Measurements from ENCODE around the gene UCKL1.
A peak's percentile ranks its signal among the peaks of the same experiment; 100 is the strongest.

Gene UCKL1

DNA sequence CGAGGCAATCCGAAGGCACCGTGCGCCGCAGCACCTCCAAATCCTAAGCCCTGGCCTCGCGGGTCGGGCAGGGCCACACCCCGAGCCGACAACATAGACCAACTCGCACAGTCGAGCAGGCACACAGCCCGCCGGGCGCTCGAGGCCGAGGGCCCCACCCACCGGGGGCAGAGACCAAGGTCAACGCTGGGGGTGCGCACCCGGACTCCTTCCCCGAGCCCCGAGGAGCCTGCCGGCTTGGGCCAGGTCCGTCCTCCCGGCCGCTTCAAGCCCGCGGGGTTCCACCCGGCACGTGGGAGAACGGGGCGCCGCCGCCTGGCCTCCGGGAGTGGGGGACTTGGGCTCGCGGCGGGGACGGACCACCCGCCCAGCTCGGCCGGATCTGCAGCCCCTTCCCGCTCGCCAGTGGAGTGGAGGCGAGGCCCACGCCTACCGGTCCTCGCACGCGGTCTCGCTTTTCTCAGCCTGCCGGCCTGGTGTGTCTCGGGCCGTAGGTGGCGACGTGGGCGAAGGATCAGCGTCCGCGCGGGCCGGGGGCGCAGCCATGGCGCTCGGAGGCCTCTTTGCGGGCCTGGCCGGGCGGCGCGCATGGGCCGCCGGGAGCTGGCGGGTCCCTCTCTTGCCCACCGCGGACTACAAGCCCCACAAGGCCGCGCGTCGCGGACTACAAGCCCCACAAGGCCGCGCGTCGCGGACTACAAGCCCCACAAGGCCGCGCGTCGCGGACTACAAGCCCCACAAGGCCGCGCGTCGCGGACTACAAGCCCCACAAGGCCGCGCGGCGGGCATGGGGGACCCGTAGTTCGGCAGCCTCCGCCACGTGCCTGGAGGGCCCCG, at the start of gene UCKL1:
TSS of gene UCKL1 (minus strand) at position 590 of the 837 bp plus-strand sequence. CDS start at position 546, 44 bp downstream.
- peak within 1 kb of the TSS; percentile 87 to 96 for H3K9ac ChIP-seq (ENCODE audit: low read depth in 1 of 2, low read length in 2 of 2)
- peak within 1 kb of the TSS; percentile 81 to 92 for H3K4me3 ChIP-seq (ENCODE audit: low read length in 2 of 2)
- peak within 1 kb of the TSS; percentile 90 to 93 for H3K27ac ChIP-seq (ENCODE audit: low read depth in 2 of 2, low read length in 2 of 2)
- no peaks in the 10 kb centered on the region for H3K9me3 ChIP-seq (ENCODE audit: control insufficient read depth in 2 of 2, low read length in 2 of 2)
- no peaks in the 10 kb centered on the region for H3K27me3 ChIP-seq (ENCODE audit: control insufficient read depth in 2 of 2, insufficient read depth in 2 of 2, low read length in 2 of 2)
- peaks cover 37 to 45% of the 10 kb centered on the region in 2 donors for H3K4me1 ChIP-seq (ENCODE audit: control insufficient read depth in 2 of 2, insufficient read depth in 2 of 2, low read length in 2 of 2)
- peaks cover 0 to 5% of the 10 kb centered on the region in 2 donors for H3K36me3 ChIP-seq (ENCODE audit: control insufficient read depth in 2 of 2, insufficient read depth in 2 of 2, low read length in 2 of 2)

DNA sequence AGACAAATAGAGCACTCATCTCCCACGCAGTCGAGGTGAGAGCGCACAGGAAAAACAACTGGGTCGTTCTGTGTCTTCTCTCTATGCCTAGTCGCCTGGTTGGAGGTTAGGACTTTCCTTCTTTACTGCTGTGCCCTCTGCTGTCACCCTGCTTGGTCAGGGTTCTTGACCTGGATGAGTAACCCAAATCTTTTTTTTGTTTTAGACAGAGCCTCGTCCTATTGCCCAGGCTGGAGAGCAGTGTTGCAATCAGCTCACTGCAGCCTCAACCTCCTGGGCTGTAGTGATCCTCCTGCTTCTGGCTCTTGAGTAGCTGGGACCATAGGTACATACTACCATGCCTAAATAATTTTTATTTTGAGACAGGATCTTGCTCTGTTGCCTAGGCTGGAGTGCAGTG, 49.2 kb upstream of the UCKL1 start:
- H3K9me3 ChIP-seq (ENCODE audit: control insufficient read depth in 2 of 2, low read length in 2 of 2) = no peaks in the 10 kb centered on the region
- no peaks in the 10 kb centered on the region for H3K27me3 ChIP-seq (ENCODE audit: control insufficient read depth in 2 of 2, insufficient read depth in 2 of 2, low read length in 2 of 2)
- peaks cover 59 to 60% of the 10 kb centered on the region in 2 donors for H3K36me3 ChIP-seq (ENCODE audit: control insufficient read depth in 2 of 2, insufficient read depth in 2 of 2, low read length in 2 of 2)
- H3K9ac ChIP-seq (ENCODE audit: low read depth in 1 of 2, low read length in 2 of 2) = no peak overlapping the region
- no peak overlapping the region for H3K27ac ChIP-seq (ENCODE audit: low read depth in 2 of 2, low read length in 2 of 2)
- no peaks in the 10 kb centered on the region for H3K4me1 ChIP-seq (ENCODE audit: control insufficient read depth in 2 of 2, insufficient read depth in 2 of 2, low read length in 2 of 2)
- H3K4me3 ChIP-seq (ENCODE audit: low read length in 2 of 2) = no peak overlapping the region

DNA sequence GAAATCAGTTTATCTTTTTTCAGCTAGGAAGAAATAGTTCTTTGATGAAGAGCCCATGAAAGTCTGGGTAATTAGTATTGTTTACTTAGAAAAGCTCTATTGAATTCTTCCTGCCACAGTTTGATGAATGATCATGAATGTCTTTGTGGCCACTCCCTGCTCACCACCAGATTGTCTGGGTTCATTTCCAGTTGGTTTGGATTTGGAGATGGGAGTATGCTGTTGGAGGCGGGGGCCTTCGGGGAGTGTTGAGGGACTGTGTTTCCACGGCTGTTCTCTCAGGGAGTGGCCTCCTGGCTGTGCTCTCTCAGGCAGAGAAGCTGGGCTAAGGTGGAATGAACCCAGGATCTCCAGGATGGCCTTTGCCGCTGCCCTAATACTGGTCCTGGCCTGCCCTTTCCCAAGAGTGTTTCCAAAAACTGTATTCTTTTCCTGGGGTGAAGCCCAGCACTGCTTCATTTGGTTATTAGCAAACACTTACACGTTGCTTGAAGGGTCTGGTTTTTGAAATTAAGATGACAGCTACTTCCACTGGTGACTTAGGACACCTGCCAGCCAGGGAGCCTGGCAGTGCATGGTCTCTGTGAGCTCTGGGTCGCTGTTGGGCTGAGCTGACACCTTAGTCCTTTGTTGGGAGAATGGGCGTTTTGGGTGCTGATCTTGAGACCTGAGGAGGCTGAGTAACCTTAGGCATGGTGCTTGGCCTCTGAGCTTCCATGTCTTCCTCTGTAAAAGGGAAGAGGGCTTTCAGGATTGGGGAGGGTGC, 47.9 kb upstream of the UCKL1 start:
- Histone ChIP-seq H3K27ac (ENCODE audit: low read depth in 2 of 2, low read length in 2 of 2) (no peak overlapping the region), H3K9ac (ENCODE audit: low read depth in 1 of 2, low read length in 2 of 2) (no peak overlapping the region), H3K9me3 (ENCODE audit: control insufficient read depth in 2 of 2, low read length in 2 of 2) (no peaks in the 10 kb centered on the region), H3K36me3 (ENCODE audit: control insufficient read depth in 2 of 2, insufficient read depth in 2 of 2, low read length in 2 of 2) (peaks cover 61 to 62% of the 10 kb centered on the region in 2 donors), H3K27me3 (ENCODE audit: control insufficient read depth in 2 of 2, insufficient read depth in 2 of 2, low read length in 2 of 2) (no peaks in the 10 kb centered on the region), H3K4me3 (ENCODE audit: low read length in 2 of 2) (no peak overlapping the region), H3K4me1 (ENCODE audit: control insufficient read depth in 2 of 2, insufficient read depth in 2 of 2, low read length in 2 of 2) (no peaks in the 10 kb centered on the region)

DNA sequence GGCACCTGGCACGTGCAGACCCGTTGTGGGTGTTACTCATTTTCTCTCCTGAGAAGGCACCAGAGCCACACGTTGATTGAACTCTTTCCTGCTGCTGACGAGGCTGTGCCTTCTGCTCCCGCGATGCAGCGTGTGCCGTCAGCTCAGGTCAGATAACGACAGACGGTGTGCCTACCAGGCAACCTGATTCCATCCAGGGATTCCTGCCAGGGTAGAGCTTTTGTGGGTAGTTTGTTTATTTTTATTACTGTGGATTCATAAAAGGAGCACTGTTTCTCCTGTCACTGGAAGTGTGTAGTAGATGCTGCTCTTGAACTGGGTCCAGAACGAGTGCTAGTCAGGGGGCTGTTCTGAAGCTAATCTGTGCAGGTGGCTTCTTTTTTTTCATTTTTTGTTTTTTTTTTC, 45.4 kb upstream of the UCKL1 start:
- H3K27ac ChIP-seq (ENCODE audit: low read depth in 2 of 2, low read length in 2 of 2) = no peak overlapping the region
- peaks cover 61% of the 10 kb centered on the region in 2 donors for H3K36me3 ChIP-seq (ENCODE audit: control insufficient read depth in 2 of 2, insufficient read depth in 2 of 2, low read length in 2 of 2)
- H3K9ac ChIP-seq (ENCODE audit: low read depth in 1 of 2, low read length in 2 of 2) = no peak overlapping the region
- H3K4me3 ChIP-seq (ENCODE audit: low read length in 2 of 2) = no peak overlapping the region
- no peaks in the 10 kb centered on the region for H3K27me3 ChIP-seq (ENCODE audit: control insufficient read depth in 2 of 2, insufficient read depth in 2 of 2, low read length in 2 of 2)
- H3K9me3 ChIP-seq (ENCODE audit: control insufficient read depth in 2 of 2, low read length in 2 of 2) = no peaks in the 10 kb centered on the region
- H3K4me1 ChIP-seq (ENCODE audit: control insufficient read depth in 2 of 2, insufficient read depth in 2 of 2, low read length in 2 of 2) = no peaks in the 10 kb centered on the region

DNA sequence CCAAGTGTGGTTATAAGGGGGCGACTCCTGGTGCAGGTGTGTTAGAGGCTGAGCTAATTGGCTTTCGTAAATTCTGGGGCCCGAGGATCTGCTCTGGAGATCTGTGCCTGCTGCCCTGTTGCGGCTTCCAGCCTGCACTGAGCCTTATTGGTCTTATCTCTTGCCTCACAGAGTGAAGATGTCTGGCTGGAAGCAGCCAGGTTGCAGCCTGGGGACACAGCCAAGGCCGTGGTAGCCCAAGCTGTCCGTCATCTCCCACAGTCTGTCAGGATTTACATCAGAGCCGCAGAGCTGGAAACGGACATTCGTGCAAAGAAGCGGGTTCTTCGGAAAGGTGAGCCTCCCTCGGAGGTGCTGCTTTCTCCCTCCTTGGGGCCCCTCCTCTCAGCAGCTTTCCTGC, 44.7 kb upstream of the UCKL1 start:
- no peaks in the 10 kb centered on the region for H3K4me1 ChIP-seq (ENCODE audit: control insufficient read depth in 2 of 2, insufficient read depth in 2 of 2, low read length in 2 of 2)
- H3K9ac ChIP-seq (ENCODE audit: low read depth in 1 of 2, low read length in 2 of 2) = no peak overlapping the region
- H3K36me3 ChIP-seq (ENCODE audit: control insufficient read depth in 2 of 2, insufficient read depth in 2 of 2, low read length in 2 of 2) = peaks cover 63 to 64% of the 10 kb centered on the region in 2 donors
- no peak overlapping the region for H3K4me3 ChIP-seq (ENCODE audit: low read length in 2 of 2)
- H3K9me3 ChIP-seq (ENCODE audit: control insufficient read depth in 2 of 2, low read length in 2 of 2) = no peaks in the 10 kb centered on the region
- H3K27me3 ChIP-seq (ENCODE audit: control insufficient read depth in 2 of 2, insufficient read depth in 2 of 2, low read length in 2 of 2) = no peaks in the 10 kb centered on the region
- no peak overlapping the region for H3K27ac ChIP-seq (ENCODE audit: low read depth in 2 of 2, low read length in 2 of 2)

DNA sequence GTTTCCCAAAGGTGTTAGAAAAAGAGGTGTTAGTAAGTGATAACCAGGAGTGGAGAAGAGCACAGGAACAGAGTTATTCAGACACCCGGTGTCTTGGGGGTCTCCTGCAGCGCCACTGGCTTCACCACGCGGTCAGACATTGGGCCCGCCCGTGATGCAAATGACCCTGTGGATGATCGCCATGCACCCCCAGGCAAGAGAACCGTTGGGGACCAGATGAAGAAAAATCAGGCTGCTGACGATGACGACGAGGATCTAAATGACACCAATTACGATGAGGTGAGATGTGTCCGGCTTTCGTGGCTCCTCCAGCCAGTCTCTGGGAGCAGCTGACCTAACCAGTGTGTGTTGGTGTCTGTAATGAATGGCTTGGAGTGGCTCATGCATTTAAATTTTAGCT, 26.7 kb upstream of the UCKL1 start:
- Histone ChIP-seq H3K27ac (ENCODE audit: low read depth in 2 of 2, low read length in 2 of 2) (no peak overlapping the region), H3K36me3 (ENCODE audit: control insufficient read depth in 2 of 2, insufficient read depth in 2 of 2, low read length in 2 of 2) (peaks cover 20 to 43% of the 10 kb centered on the region in 2 donors), H3K9ac (ENCODE audit: low read depth in 1 of 2, low read length in 2 of 2) (no peak overlapping the region), H3K4me1 (ENCODE audit: control insufficient read depth in 2 of 2, insufficient read depth in 2 of 2, low read length in 2 of 2) (peaks cover 23 to 27% of the 10 kb centered on the region in 2 donors), H3K4me3 (ENCODE audit: low read length in 2 of 2) (no peak overlapping the region), H3K27me3 (ENCODE audit: control insufficient read depth in 2 of 2, insufficient read depth in 2 of 2, low read length in 2 of 2) (no peaks in the 10 kb centered on the region), H3K9me3 (ENCODE audit: control insufficient read depth in 2 of 2, low read length in 2 of 2) (no peaks in the 10 kb centered on the region)

DNA sequence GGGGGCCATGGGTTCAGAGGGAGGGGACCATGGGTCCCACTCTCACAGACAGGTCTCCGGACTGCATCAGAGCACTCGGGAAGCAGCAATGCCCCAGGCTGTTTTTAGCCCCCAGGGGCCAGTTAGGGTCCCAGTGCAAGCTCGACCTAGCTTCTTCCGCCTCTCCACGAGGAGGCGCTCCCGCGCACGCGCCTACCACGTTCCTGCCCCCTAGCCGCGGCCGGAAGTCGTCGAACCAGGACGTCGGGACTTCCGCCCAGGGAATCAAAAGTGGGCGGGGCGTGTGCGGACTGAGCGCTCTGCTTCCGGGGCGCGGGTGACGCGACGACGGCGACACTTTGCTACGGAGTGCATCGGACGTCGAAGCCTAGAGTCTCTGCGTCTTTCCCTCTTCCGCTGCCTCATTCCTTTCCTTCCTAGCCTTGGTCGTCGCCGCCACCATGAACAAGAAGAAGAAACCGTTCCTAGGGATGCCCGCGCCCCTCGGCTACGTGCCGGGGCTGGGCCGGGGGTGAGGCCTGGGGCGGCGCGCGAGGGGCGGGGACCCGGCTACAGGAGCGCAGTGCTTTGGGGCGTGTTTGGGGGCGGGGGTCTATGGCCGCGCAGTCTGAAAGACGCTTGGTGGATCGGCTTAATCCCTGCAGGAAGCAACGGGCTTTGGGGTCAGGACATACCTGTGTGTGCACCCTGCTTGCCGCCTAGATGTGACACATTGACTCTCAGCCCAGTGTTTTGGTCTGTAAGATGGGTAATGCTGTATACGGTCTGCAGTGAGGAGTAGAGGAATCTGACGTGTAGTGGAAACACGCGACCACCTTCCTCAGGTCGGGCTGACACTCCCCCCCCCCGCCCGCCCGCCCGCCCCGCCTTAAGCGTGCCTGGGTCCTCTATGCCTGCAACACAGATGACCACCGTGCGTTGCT, 24.9 kb upstream of the UCKL1 start, which contains the start of gene PRPF6:
TSS of gene PRPF6 (plus strand) at position 327 of the 923 bp plus-strand sequence. CDS start at position 441, 114 bp downstream.
- peaks cover 23 to 32% of the 10 kb centered on the region in 2 donors for H3K4me1 ChIP-seq (ENCODE audit: control insufficient read depth in 2 of 2, insufficient read depth in 2 of 2, low read length in 2 of 2)
- peaks cover 18 to 31% of the 10 kb centered on the region in 2 donors for H3K36me3 ChIP-seq (ENCODE audit: control insufficient read depth in 2 of 2, insufficient read depth in 2 of 2, low read length in 2 of 2)
- peak within 1 kb of the TSS; percentile 73 to 90 for H3K27ac ChIP-seq (ENCODE audit: low read depth in 2 of 2, low read length in 2 of 2)
- no peaks in the 10 kb centered on the region for H3K9me3 ChIP-seq (ENCODE audit: control insufficient read depth in 2 of 2, low read length in 2 of 2)
- peak within 1 kb of the TSS; percentile 85 to 98 for H3K4me3 ChIP-seq (ENCODE audit: low read length in 2 of 2)
- peak within 1 kb of the TSS; percentile 79 to 80 for H3K9ac ChIP-seq (ENCODE audit: low read depth in 1 of 2, low read length in 2 of 2)
- H3K27me3 ChIP-seq (ENCODE audit: control insufficient read depth in 2 of 2, insufficient read depth in 2 of 2, low read length in 2 of 2) = peaks cover 0 to 3% of the 10 kb centered on the region in 2 donors

DNA sequence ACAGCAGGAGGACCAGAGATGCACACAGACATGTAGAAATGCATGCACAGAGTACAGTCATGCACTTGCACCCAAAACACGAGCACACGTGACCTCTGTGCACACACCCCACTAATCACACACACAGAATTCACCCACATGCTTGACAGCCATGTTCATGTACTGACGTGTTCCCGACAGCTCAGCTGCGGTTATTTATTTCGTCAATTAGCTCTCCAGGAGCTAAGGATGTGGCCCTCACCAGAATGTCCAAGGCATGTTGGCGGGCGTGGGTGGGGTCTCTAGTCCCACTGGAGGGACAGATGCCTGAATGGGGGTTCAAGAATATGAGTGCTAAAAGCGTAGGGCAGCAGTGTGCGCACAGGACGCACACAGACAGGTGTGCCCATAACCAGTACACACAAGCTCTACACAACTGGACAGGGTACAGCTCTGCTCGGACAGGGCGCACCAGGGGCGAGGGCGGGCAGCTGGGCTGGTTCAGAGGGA, 24.1 kb upstream of the UCKL1 start:
- H3K4me3 ChIP-seq (ENCODE audit: low read length in 2 of 2) = peak overlapping the region; percentile 85 to 98

DNA sequence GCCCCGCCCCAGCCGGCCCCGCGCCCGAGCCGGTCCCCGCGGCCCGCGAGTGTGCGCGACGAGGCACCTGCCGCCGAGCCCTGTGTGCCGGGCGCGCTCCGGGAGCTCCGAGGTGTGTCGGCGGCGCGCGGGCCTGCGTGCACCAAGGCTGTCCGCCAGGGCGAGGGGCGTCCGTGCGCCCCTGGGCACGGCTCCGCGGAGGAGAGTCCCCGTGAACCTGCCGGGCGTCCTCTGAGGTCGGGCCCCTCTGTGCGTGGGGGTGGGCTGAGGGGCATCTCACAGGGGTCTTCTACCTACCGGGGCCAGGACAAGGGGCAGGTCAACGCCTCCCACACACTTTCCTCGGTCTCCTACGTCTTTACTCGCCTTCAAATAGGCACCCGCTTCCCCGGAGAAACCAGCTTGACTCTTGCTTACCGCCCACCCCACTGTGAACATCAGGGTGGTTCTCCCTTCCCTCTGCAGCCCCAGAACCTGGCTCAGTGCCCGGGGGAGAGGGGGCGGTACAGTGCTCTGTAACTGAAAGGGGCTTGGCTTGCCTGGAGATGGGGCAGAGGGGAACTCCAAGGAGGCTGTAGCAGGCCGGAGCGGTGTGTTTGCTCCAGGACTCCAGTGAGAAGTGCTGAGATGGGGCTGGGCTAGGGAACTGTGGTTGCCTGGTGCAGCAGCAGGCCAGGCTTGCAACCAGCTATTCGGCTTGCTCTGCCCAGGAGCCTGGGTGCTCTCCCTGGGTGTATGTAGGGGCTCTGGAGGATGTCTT, 23.5 kb upstream of the UCKL1 start, which contains the start of gene SAMD10:
TSS of gene SAMD10 (minus strand) at position 86 of the 760 bp plus-strand sequence. CDS start 175 bp downstream, outside the sequence.
- Histone ChIP-seq H3K4me3 (ENCODE audit: low read length in 2 of 2) (peak within 1 kb of the TSS; percentile 68 to 98), H3K9ac (ENCODE audit: low read depth in 1 of 2, low read length in 2 of 2) (peak within 1 kb of the TSS; percentile 60 to 80), H3K36me3 (ENCODE audit: control insufficient read depth in 2 of 2, insufficient read depth in 2 of 2, low read length in 2 of 2) (peaks cover 5 to 22% of the 10 kb centered on the region in 2 donors), H3K27ac (ENCODE audit: low read depth in 2 of 2, low read length in 2 of 2) (peak within 1 kb of the TSS; percentile 64 to 90), H3K27me3 (ENCODE audit: control insufficient read depth in 2 of 2, insufficient read depth in 2 of 2, low read length in 2 of 2) (peaks cover 0 to 3% of the 10 kb centered on the region in 2 donors), H3K9me3 (ENCODE audit: control insufficient read depth in 2 of 2, low read length in 2 of 2) (no peaks in the 10 kb centered on the region), H3K4me1 (ENCODE audit: control insufficient read depth in 2 of 2, insufficient read depth in 2 of 2, low read length in 2 of 2) (peaks cover 23 to 32% of the 10 kb centered on the region in 2 donors)

More for the DNA sequence above, 24.1 kb upstream of the UCKL1 start:
- H3K27me3 ChIP-seq (ENCODE audit: control insufficient read depth in 2 of 2, insufficient read depth in 2 of 2, low read length in 2 of 2) = peaks cover 0 to 3% of the 10 kb centered on the region in 2 donors
- H3K9ac ChIP-seq (ENCODE audit: low read depth in 1 of 2, low read length in 2 of 2) = peak overlapping the region in 1 of 2 donors; percentile 80
- peaks cover 23 to 32% of the 10 kb centered on the region in 2 donors for H3K4me1 ChIP-seq (ENCODE audit: control insufficient read depth in 2 of 2, insufficient read depth in 2 of 2, low read length in 2 of 2)
- H3K36me3 ChIP-seq (ENCODE audit: control insufficient read depth in 2 of 2, insufficient read depth in 2 of 2, low read length in 2 of 2) = peaks cover 11 to 27% of the 10 kb centered on the region in 2 donors
- no peaks in the 10 kb centered on the region for H3K9me3 ChIP-seq (ENCODE audit: control insufficient read depth in 2 of 2, low read length in 2 of 2)
- H3K27ac ChIP-seq (ENCODE audit: low read depth in 2 of 2, low read length in 2 of 2) = peak overlapping the region; percentile 16 to 90

All from mucosa of rectum (tissue), 2 donors.